ENCODE data around the gene CRABP1. TPM values are rescaled to one million over a fixed set of nuclear protein-coding genes. Genes with fewer than 3 reads are reported as not detected.

The CRABP1 gene
- total RNA-seq (2022; extraction: Qiagen RNA extraction), result 0.68 to 2.0 TPM (median 1.1 TPM) in 5 replicates

DNA sequence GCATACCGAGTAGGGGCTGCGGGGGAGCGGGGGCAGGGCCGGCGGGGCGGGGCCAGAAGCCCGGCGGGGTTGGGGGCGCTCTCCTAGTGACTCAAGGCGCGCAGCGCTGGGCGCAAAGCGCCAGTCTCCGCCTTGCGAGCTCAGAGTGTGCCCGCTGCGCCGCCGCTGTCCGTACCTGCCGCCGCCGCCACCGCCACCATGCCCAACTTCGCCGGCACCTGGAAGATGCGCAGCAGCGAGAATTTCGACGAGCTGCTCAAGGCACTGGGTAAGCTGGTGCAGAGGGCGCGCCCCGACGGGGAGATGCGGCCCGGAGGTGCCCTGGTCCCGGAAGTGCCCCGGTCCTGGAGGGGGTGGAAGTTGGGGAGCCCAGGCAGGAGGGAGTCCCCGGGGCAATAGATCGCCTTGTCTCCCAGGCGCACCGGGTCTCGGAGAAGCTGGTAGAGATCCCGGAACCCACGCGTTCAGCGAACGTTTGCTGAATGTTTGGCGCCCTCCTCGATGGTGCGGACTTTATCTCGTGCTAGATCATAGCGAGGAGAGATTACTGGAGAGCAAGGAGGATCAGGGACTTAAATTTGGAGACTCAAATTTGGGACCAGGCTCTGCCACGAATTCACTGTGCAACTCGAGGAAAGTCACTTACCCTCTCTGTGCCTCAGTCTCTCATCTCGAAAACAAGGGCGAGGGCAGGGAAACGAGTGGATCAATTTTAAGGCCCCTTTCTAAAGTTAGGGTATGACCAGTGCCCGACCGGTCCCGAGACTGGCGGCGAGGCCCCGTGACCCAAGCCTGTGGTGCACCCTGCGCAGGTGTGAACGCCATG lies at the start of gene CRABP1:
CRABP1 (plus strand) TSS at position 123 of the 826 bp plus-strand sequence; CDS start at position 199, 76 bp downstream.

GRCh38 chr15:78299101-78299930 lies 40.8 kb upstream of the CRABP1 start, which contains the start of gene SKIC8:
Gene SKIC8, minus strand, starts transcription at chr15:78299609. Its CDS starts 3,923 bp downstream, at chr15:78295686.

Other genes with a start within 250 kb of the CRABP1 start
- not detected in 5 replicates for gene SH2D7, start 247.8 kb upstream of the CRABP1 start, total RNA-seq (2022; extraction: Qiagen RNA extraction)
- 26.1 to 30.0 TPM (median 28.1 TPM) in 5 replicates for gene CIB2, start 208.9 kb upstream of the CRABP1 start, total RNA-seq (2022; extraction: Qiagen RNA extraction)
- gene IDH3A, start 191.0 kb upstream of the CRABP1 start, total RNA-seq (2022; extraction: Qiagen RNA extraction), result 61.4 to 113 TPM (median 66.0 TPM) in 5 replicates
- 0.07 to 0.25 TPM (median 0.17 TPM) in 5 replicates for gene ACSBG1, start 105.8 kb upstream of the CRABP1 start, total RNA-seq (2022; extraction: Qiagen RNA extraction)
- gene DNAJA4, start 75.8 kb upstream of the CRABP1 start, total RNA-seq (2022; extraction: Qiagen RNA extraction), result 0.05 to 0.08 TPM in 2 of 5 replicates, not detected in the others
- 79.6 to 118 TPM (median 86.2 TPM) in 5 replicates for gene SKIC8, start 40.7 kb upstream of the CRABP1 start, total RNA-seq (2022; extraction: Qiagen RNA extraction)
- gene IREB2, start 97.9 kb downstream of the CRABP1 start, total RNA-seq (2022; extraction: Qiagen RNA extraction), result 31.4 to 50.3 TPM (median 46.8 TPM) in 5 replicates
- gene HYKK, start 167.2 kb downstream of the CRABP1 start, total RNA-seq (2022; extraction: Qiagen RNA extraction), result 5.2 to 6.5 TPM (median 5.7 TPM) in 5 replicates
- 370 to 480 TPM (median 395 TPM) in 5 replicates for gene PSMA4, start 200.1 kb downstream of the CRABP1 start, total RNA-seq (2022; extraction: Qiagen RNA extraction)
- gene CHRNA5, start 225.2 kb downstream of the CRABP1 start, total RNA-seq (2022; extraction: Qiagen RNA extraction), result 29.7 to 34.6 TPM (median 32.5 TPM) in 5 replicates